ENCODE data around the gene DDX42.

- TF ChIP-seq CTCF (IDR thresholded peaks at IDR 0.05; ENCODE audit: borderline replicate concordance, extremely low read depth, low read length, poor library complexity, severe bottlenecking) (no peak), EZH2 (IDR thresholded peaks at IDR 0.05; ENCODE audit: borderline replicate concordance, low read depth, low read length, severe bottlenecking) (no peak)
Observed at GRCh38 chr17:63762161-63763078, 11.6 kb upstream of the DDX42 start.

Measured in DND-41 (cell line).